Fibroblast of lung (primary cell): ENCODE measurements around the gene PLB1. TPM values are rescaled to one million over a fixed set of nuclear protein-coding genes. Genes with fewer than 3 reads are reported as not detected.
A peak's percentile ranks its signal among the peaks of the same experiment; 100 is the strongest.

Source experiments
- DNase-seq, 2 donors: peaks; one replicate each; pipeline versions ENCODE4 v3.0.0 to v3.0.0-alpha.2; 2010; ENCODE audit warnings: low read depth in 2 of 2
- H2AFZ ChIP-seq: 2 replicates; pipeline ENCODE4 v1.5.1; 2012; ENCODE audit warnings: low read length, control low read depth, inconsistent platforms
- H3K27ac ChIP-seq: 2 replicates; pipeline ENCODE4 v1.5.1; 2011; ENCODE audit warnings: low read length, control low read depth; ENCODE audit not compliant: insufficient read depth
- H3K27me3 ChIP-seq: 2 replicates; pipeline ENCODE4 v1.5.1; 2011; ENCODE audit warnings: mild to moderate bottlenecking, low read length; ENCODE audit not compliant: control insufficient read depth, insufficient read depth
- H3K36me3 ChIP-seq: 2 replicates; pipeline ENCODE4 v1.5.1; 2011; ENCODE audit warnings: low read length; ENCODE audit not compliant: control insufficient read depth, insufficient read depth
- H3K4me1 ChIP-seq: 2 replicates; pipeline ENCODE4 v1.5.1; 2011; ENCODE audit warnings: low read length; ENCODE audit not compliant: control insufficient read depth, insufficient read depth; ENCODE audit errors: extremely low read depth
- H3K4me2 ChIP-seq: 2 replicates; pipeline ENCODE4 v1.5.1; 2011; ENCODE audit warnings: low read length, control low read depth; ENCODE audit not compliant: insufficient read depth; ENCODE audit errors: extremely low read depth
- H3K4me3 ChIP-seq, 4 experiments: fragments of 200-600 bp in 1 of 4; sonication (generic) in 1 of 4; replicated peaks in 1 of 4; 2 replicates each; pipeline ENCODE4 v1.5.1; 2011 to 2016; ENCODE audit warnings: low read length in 4 of 4, low read depth in 3 of 4, mild to moderate bottlenecking in 3 of 4, control low read depth in 2 of 4, inconsistent platforms in 1 of 4, mixed read lengths in 1 of 4; ENCODE audit not compliant: insufficient read depth in 1 of 4; ENCODE audit errors: control extremely low read depth in 1 of 4
- H3K79me2 ChIP-seq: 2 replicates; pipeline ENCODE4 v1.5.1; 2012; ENCODE audit warnings: mild to moderate bottlenecking, low read length, inconsistent platforms; ENCODE audit not compliant: control insufficient read depth, insufficient read depth
- H3K9ac ChIP-seq: 2 replicates; pipeline ENCODE4 v1.5.1; 2011; ENCODE audit warnings: mild to moderate bottlenecking, low read length, control low read depth; ENCODE audit not compliant: insufficient read depth
- H3K9me3 ChIP-seq: 2 replicates; pipeline ENCODE4 v1.5.1; 2012; ENCODE audit warnings: low read depth, low read length; ENCODE audit not compliant: control insufficient read depth, insufficient read depth
- H4K20me1 ChIP-seq: 2 replicates; pipeline ENCODE4 v1.5.1; 2011; ENCODE audit warnings: low read length; ENCODE audit not compliant: control insufficient read depth, insufficient read depth; ENCODE audit errors: extremely low read depth
- EZH2 ChIP-seq: IDR thresholded peaks from 2 replicates; pipeline ENCODE4 v1.5.1; 2012; ENCODE audit warnings: low read length, control low read depth, mild to moderate bottlenecking; ENCODE audit errors: missing control alignments
- polyA plus RNA-seq, 2 donors: library from polyadenylated mRNA; depleted of rRNA in 1 of 2; stranded (reverse) in 1 of 2; unstranded in 1 of 2; fragments of >200 nt; gene quantifications; 2 replicates each; pipeline ENCODE4 v1.2.1, GENCODE V29; 2011 to 2012; ENCODE audit warnings: missing spikeins in 1 of 2
- total RNA-seq: library from RNA; depleted of rRNA; stranded (reverse); fragments of >200 nt; gene quantifications from 2 replicates; pipeline ENCODE4 v1.2.1, GENCODE V29; 2014
- TF ChIP-seq, protein P1 (sequence below), 2 donors: IDR thresholded peaks in 1 of 2; conservative IDR thresholded peaks in 1 of 2; 1 replicate in 1 of 2; 2 replicates in 1 of 2; pipeline ENCODE4 v1.5.1; 2011 to 2012; ENCODE audit warnings: low read length in 2 of 2, control low read depth in 1 of 2, inconsistent platforms in 1 of 2, low read depth in 1 of 2, mild to moderate bottlenecking in 1 of 2

The PLB1 gene
- total and polyA plus RNA-seq, 2 donors (not counting 1 experiment from before 2014, with no cell fraction given), result 0.70 to 1.8 TPM

DNA sequence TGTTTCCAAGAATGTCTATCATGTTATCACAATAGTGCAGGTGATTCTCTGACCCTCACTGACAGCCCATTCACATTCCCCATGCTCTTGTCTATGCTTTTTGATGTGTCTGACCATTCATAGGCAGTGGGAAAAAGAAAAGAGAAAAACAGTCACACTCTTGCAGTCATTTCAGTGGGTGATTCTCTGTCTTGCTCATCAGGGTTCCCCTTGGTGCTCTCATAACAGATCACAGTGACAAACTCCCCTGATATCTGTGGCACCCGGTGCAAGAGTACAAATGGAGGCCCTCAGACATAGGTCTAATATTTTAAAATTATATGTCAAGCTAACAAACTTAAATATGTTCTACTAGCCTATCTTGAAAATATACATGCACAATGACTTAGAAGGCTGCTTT, 183.1 kb downstream of the PLB1 start:
- no peak overlapping the region for H3K4me3 ChIP-seq
- no peak overlapping the region for H3K4me2 ChIP-seq
- no peaks in the 10 kb centered on the region for H3K79me2 ChIP-seq
- peaks cover 10% of the 10 kb centered on the region for H3K4me1 ChIP-seq
- H3K9me3 ChIP-seq, result no peaks in the 10 kb centered on the region
- DNase-seq, result no peak
- TF ChIP-seq, protein P1, sequence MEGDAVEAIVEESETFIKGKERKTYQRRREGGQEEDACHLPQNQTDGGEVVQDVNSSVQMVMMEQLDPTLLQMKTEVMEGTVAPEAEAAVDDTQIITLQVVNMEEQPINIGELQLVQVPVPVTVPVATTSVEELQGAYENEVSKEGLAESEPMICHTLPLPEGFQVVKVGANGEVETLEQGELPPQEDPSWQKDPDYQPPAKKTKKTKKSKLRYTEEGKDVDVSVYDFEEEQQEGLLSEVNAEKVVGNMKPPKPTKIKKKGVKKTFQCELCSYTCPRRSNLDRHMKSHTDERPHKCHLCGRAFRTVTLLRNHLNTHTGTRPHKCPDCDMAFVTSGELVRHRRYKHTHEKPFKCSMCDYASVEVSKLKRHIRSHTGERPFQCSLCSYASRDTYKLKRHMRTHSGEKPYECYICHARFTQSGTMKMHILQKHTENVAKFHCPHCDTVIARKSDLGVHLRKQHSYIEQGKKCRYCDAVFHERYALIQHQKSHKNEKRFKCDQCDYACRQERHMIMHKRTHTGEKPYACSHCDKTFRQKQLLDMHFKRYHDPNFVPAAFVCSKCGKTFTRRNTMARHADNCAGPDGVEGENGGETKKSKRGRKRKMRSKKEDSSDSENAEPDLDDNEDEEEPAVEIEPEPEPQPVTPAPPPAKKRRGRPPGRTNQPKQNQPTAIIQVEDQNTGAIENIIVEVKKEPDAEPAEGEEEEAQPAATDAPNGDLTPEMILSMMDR (conservative IDR thresholded peaks at IDR 0.05 in 1 of 2, IDR thresholded peaks at IDR 0.05 in 1 of 2; ENCODE audit: low read depth in 1 of 2, low read length in 2 of 2), result no peak
- no peak for TF ChIP-seq EZH2
- H3K9ac ChIP-seq, result no peak overlapping the region
- no peaks in the 10 kb centered on the region for H4K20me1 ChIP-seq
- H3K27me3 ChIP-seq, result no peaks in the 10 kb centered on the region
- no peak overlapping the region for H3K27ac ChIP-seq
- no peak overlapping the region for H2AFZ ChIP-seq
- no peaks in the 10 kb centered on the region for H3K36me3 ChIP-seq

DNA sequence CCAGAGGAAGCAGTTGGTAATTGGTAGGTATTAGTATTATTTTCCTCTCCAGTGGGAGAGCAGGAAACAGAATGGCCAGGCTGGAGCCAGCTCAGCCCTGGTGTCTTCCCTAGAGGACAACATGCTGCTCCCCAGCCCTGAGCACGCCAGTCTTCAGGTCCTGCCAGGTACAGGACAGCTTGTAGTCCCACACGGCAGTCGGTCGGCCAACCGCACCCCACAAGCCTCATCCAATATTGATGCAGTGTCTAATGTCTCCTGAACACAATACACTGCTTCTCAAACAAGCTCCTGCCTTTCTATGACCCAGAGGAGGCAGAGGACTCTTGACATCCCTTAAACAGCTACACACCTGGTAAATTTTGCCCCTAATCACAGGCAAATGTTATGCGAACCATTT, 184.8 kb downstream of the PLB1 start:
- DNase-seq, result no peak
- no peak overlapping the region for H3K4me2 ChIP-seq
- no peaks in the 10 kb centered on the region for H3K36me3 ChIP-seq
- H3K9me3 ChIP-seq, result no peaks in the 10 kb centered on the region
- H3K4me3 ChIP-seq, result no peak overlapping the region
- H3K79me2 ChIP-seq, result no peaks in the 10 kb centered on the region
- H3K4me1 ChIP-seq, result peaks cover 7% of the 10 kb centered on the region
- no peak overlapping the region for H3K27ac ChIP-seq
- H4K20me1 ChIP-seq, result no peaks in the 10 kb centered on the region
- H3K27me3 ChIP-seq, result no peaks in the 10 kb centered on the region
- H2AFZ ChIP-seq, result no peak overlapping the region
- no peak for TF ChIP-seq EZH2
- TF ChIP-seq, protein P1 (conservative IDR thresholded peaks at IDR 0.05 in 1 of 2, IDR thresholded peaks at IDR 0.05 in 1 of 2; ENCODE audit: low read depth in 1 of 2, low read length in 2 of 2), result no peak
- no peak overlapping the region for H3K9ac ChIP-seq

DNA sequence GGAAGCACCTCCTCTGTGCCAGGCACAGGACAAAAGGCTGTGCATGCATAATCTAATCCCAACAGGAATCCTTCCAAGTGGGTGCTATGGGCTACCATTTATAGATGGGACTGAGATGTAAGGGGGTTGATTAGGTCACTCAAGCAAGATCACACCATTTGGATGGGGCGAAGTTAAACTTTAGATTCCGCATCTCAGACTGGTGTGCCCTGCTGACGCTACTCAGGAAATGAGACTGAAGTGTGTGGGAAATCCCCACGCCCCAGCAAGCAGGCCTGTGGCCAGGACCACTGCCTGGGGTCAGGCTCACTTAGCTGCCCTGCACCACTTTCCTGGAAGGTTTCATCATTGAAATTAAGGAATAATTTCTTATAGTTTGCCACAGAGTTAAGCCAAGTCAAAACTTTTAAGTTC, 185.3 kb downstream of the PLB1 start:
- H4K20me1 ChIP-seq, result no peaks in the 10 kb centered on the region
- no peak overlapping the region for H2AFZ ChIP-seq
- no peaks in the 10 kb centered on the region for H3K36me3 ChIP-seq
- H3K79me2 ChIP-seq, result no peaks in the 10 kb centered on the region
- TF ChIP-seq EZH2, result no peak
- TF ChIP-seq, protein P1 (conservative IDR thresholded peaks at IDR 0.05 in 1 of 2, IDR thresholded peaks at IDR 0.05 in 1 of 2; ENCODE audit: low read depth in 1 of 2, low read length in 2 of 2), result no peak
- peak; percentile 35 to 79 for DNase-seq
- peaks cover 7% of the 10 kb centered on the region for H3K4me1 ChIP-seq
- no peak overlapping the region for H3K4me2 ChIP-seq
- H3K27ac ChIP-seq, result no peak overlapping the region
- H3K9ac ChIP-seq, result no peak overlapping the region
- H3K27me3 ChIP-seq, result no peaks in the 10 kb centered on the region
- H3K4me3 ChIP-seq, result no peak overlapping the region
- H3K9me3 ChIP-seq, result no peaks in the 10 kb centered on the region
